Measurements from ENCODE around the gene NR5A2.

Gene NR5A2

DNA sequence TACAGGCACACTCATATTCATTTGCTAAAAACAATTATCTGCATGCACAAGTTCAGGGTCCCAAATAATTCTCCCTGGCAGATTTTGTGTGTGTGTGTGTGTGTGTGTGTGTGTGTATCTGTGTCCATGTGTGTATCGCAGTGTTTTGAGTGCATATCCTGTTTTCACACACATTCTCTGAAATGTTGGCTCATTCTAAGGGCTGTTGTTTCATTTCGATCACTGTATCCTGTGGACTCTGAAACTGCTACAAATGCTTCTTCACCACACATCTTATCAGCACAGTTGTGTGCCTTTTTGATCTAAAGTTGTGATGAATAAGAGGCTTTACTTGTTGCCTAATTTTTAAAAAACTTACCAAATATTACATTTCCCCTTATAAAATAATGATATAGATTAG lies 34.6 kb downstream of the NR5A2 start:
- DNase-seq (ENCODE audit: low read depth in 4 of 4, low spot score in 1 of 4), result no peak

GRCh38 chr1:200072636-200073285 lies 45.3 kb downstream of the NR5A2 start:
- no peak for DNase-seq (ENCODE audit: low read depth in 4 of 4, low spot score in 1 of 4)

DNA sequence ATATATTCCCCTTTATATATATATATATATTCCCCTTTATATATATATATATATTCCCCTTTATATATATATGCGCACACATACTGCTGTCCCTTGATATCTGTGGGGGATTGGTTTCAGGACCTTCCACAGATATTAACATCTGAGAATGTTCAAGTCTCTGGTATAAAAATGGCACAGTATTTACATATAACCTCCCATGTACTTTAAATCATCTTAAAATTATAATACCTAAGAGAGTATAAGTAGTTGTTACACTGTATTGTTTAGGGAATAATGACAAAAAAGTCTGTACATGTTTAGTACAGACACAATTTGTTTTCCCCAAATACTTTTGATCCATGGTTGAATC lies 45.8 kb downstream of the NR5A2 start:
- no peak for DNase-seq (ENCODE audit: low read depth in 4 of 4, low spot score in 1 of 4)

DNA sequence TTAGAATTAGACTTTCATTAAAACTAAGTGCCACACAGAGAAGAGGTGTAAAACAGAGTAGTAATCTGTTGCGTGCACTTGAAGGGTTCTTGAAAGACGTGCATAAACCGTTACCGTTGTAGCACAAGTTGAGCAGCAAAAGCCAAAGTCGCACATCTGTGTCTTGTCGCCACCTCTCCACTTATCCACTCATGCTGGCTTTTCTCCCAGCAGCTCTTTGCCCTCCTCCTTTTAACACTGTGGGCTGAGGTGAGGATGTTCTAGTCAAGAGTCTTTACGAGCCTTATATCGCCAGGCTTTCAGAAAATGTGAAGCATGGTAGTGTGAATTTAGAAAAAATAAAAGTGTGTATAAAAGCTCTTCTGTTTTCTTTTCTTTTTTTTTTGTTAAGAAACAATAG lies 48.0 kb downstream of the NR5A2 start:
- no peak for DNase-seq (ENCODE audit: low read depth in 4 of 4, low spot score in 1 of 4)

- no peak for DNase-seq (ENCODE audit: low read depth in 4 of 4, low spot score in 1 of 4)
Measured at GRCh38 chr1:200075938-200076546, 48.5 kb downstream of the NR5A2 start.

DNA sequence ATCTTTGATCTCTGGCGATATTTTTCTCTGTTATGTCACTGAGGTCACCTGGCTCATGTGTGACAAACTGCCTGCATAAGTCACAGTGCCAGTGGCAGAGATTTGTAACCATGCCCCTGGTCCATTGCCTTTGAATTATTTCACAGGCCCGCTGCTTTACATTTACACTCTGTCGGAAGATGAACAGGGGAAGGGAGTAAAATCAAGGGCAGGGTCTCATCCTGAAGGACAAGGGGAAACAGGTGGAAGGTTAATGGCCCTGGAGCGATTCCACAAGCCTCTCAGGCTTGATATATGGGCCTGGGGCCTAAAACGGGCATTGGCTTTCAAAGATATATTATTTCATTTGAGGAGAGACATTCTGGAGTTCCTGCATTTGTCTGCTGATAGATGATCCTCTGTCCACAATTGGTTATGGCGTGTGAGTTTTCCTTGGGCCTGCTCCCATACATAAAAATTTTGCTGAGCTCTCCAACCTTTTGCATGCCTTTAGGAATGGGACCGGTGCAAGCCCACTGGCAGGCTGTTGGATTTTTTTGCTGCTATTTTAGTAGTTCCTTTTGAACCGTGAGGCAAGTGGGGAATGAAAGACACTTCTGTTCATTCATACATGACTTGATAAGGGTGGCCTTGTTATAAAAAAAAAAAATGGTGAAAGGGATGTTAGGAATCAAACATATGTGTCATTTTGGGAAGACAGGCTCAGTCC lies 51.9 kb downstream of the NR5A2 start:
- no peak for DNase-seq (ENCODE audit: low read depth in 4 of 4, low spot score in 1 of 4)

- DNase-seq (ENCODE audit: low read depth in 4 of 4, low spot score in 1 of 4), result no peak
Measured at GRCh38 chr1:200081151-200081968, 53.9 kb downstream of the NR5A2 start.

- no peak for DNase-seq (ENCODE audit: low read depth in 4 of 4, low spot score in 1 of 4)
Measured at GRCh38 chr1:200081969-200082245, 54.4 kb downstream of the NR5A2 start.

DNA sequence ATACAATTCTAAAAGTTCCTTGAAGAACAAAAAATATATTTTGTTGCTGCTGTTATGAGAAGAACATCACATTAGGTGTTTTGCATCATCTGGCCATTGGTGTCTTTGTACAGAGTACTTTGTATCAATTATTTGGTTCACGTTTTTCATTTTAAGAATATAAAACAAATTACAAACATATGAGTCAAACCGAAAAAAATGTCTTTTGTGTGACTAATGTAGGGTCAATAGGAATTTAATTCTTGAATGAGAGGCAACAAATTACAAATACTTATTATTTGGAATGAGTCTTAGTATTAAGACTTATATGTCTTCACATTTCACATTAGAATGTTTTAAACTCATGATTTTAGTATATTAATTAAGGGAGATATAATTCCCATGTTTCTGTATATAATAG lies 54.8 kb downstream of the NR5A2 start:
- DNase-seq (ENCODE audit: low read depth in 4 of 4, low spot score in 1 of 4), result no peak

GRCh38 chr1:200090252-200091159 lies 63.0 kb downstream of the NR5A2 start:
- no peak for DNase-seq (ENCODE audit: low read depth in 4 of 4, low spot score in 1 of 4)

DNA sequence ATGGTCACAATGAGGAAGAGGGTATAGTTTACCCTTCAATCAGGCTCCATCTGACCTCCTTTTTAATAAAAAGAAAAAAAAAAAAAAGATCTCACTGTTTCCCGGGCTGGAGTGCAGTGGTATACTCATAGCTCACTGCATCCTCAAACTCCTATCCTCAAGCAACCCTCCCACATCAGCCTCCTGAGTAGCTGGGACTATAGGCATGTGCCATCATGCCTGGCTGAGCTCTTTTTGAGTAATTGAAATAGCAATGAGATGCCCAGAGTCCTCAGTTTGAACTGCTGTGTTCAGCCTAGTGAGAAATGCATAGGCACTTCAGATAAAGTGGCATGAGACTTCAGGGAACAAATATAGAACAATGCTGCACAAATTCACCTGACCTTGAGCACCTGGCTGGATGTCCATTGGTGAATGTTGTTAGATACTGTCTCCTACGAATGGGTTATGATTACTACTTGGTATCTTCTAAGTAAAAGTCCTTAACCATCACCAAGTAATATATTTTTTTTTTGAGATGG lies 67.6 kb downstream of the NR5A2 start:
- DNase-seq (ENCODE audit: low read depth in 4 of 4, low spot score in 1 of 4), result no peak

DNA sequence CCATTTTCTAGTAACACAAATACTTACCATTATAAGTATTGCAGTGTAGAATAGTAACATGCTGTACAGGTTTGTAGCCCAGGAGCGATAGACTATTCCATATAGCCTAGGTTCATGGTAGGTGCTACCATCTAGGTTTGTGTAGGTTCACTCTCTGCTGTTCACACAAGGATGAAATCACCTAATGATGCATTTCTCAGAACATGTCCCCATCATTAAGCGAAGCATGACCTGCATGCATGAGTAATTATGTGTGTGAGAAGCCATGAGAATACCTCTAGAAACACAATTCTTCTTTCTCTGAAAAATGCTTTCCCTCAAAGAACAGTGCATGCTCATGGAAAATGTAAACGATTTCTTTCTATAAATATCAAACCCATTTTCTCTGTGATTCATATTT lies 69.3 kb downstream of the NR5A2 start:
- no peak for DNase-seq (ENCODE audit: low read depth in 4 of 4, low spot score in 1 of 4)

GRCh38 chr1:200099040-200099439 lies 71.5 kb downstream of the NR5A2 start:
- DNase-seq (ENCODE audit: low read depth in 4 of 4, low spot score in 1 of 4), result no peak

GRCh38 chr1:200103966-200104583 lies 76.6 kb downstream of the NR5A2 start:
- DNase-seq (ENCODE audit: low read depth in 4 of 4, low spot score in 1 of 4), result no peak

GRCh38 chr1:200107004-200107470 lies 79.5 kb downstream of the NR5A2 start:
- DNase-seq (ENCODE audit: low read depth in 4 of 4, low spot score in 1 of 4), result no peak

DNA sequence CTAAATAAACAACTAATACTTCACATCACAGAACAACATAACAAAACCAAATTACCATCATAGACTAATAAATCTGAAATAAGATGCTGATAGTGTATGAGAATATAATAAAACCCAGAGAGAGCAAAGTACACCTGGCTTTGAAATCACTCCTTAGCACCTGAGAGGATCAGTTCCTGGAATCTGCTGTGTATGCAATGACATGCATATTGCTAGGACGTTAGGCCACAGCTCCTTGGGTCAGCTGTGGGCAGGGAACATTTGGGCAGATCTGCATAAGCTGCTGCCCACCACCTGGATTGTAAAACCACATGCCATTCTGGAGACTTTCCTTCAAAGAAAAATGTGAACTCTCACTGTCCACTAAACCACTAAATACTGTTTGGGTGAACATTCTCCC lies 81.1 kb downstream of the NR5A2 start:
- DNase-seq (ENCODE audit: low read depth in 4 of 4, low spot score in 1 of 4), result no peak

- no peak for DNase-seq (ENCODE audit: low read depth in 4 of 4, low spot score in 1 of 4)
Measured at GRCh38 chr1:200112290-200112689, 84.8 kb downstream of the NR5A2 start.

DNA sequence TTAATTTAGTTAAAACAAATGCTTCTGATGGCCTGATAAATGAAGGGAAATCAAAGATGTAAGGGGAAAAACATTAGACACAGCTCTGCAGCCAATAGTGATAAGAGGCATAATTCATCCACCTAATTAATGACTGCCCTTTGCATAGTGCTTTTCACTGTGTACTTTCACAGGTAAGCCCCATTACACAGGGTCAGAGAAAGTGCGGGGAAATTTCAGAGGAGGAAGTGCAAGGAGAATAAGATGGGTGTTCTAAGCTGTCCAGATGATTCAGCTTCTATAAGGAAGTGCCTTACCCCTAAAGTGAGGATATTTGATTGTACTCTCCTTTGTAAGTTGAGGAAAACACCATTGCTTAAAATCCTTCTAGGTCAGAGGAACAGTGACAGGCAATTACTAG lies 88.0 kb downstream of the NR5A2 start:
- DNase-seq (ENCODE audit: low read depth in 4 of 4, low spot score in 1 of 4), result no peak

- no peak for DNase-seq (ENCODE audit: low read depth in 4 of 4, low spot score in 1 of 4)
Measured at GRCh38 chr1:200116324-200116723, 88.8 kb downstream of the NR5A2 start.

DNA sequence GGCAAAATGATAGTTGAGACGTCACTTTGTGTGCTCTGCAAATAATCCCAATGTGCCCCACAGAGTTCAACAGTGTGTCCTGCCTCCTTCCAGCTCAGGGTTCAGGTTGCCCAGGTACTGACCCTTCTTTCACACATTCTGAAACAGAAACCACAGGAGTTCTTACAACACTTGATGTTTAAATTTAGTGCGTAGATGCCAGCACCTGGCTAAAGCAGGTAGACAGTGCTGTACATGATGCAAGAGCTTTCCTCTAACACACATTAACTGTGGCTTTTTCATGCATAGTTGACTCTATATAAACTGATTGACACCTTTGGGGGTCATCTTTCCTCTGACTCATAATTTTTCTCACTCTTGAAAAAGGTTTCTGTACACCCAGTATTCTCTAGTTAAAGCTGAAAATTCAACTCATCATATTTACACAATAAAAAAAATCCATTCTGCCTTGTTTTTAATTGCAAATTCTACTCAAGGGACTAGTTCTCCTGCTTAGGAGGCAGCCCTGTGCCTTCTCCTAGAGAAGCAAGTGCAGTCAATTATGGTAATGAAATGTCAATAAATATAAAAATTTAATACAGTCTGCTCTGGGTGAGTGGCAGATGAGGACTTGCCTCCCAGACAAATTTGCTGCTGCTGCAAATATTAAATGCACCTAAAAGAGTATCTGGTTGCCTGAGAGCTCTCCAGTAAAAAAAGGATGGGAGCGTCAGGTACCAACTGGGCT lies 91.4 kb downstream of the NR5A2 start:
- no peak for DNase-seq (ENCODE audit: low read depth in 4 of 4, low spot score in 1 of 4)
